Calu3 (cell line): ENCODE measurements around the gene DSCAML1. TPM values are rescaled to one million over a fixed set of nuclear protein-coding genes. Genes with fewer than 3 reads are reported as not detected.

Experiments used
- BruUV-seq: library from RNA; stranded (reverse); fragments of 400-500 nt; replicated peaks from 2 replicates; lab custom pipeline; 2021; lab: Mats Ljungman, UMichigan
- CTCF ChIA-PET: fragments of 300-600 bp; sonication (Branson Sonifier 250); formaldehyde crosslinking; loops from one replicate; lab custom pipeline; 2022; ENCODE audit warnings: antibody characterized with exemption; lab: Charles Lee
- DNase-seq: peaks from one replicate; pipeline ENCODE4 v3.0.0; 2022
- H3K27ac Mint-ChIP-seq: one replicate; pipeline ENCODE4 v1.8.0; 2022; ENCODE audit warnings: mixed read lengths; ENCODE audit not compliant: unreplicated experiment
- H3K27me3 Mint-ChIP-seq: one replicate; pipeline ENCODE4 v1.8.0; 2022; ENCODE audit warnings: mixed read lengths; ENCODE audit not compliant: unreplicated experiment
- H3K36me3 Mint-ChIP-seq: one replicate; pipeline ENCODE4 v1.8.0; 2022; ENCODE audit warnings: mild to moderate bottlenecking, moderate library complexity, mixed read lengths; ENCODE audit not compliant: insufficient read depth, unreplicated experiment
- H3K4me1 Mint-ChIP-seq: one replicate; pipeline ENCODE4 v1.8.0; 2022; ENCODE audit warnings: mild to moderate bottlenecking, low read depth, mixed read lengths; ENCODE audit not compliant: unreplicated experiment
- H3K4me3 Mint-ChIP-seq: one replicate; pipeline ENCODE4 v1.8.0; 2022; ENCODE audit warnings: mild to moderate bottlenecking, low read depth, moderate library complexity, mixed read lengths; ENCODE audit not compliant: unreplicated experiment
- H3K9me3 Mint-ChIP-seq: one replicate; pipeline ENCODE4 v1.8.0; 2022; ENCODE audit warnings: low read depth, mixed read lengths; ENCODE audit not compliant: unreplicated experiment
- CTCF ChIP-seq: fragments of 200-600 bp; IDR thresholded peaks from one replicate; pipeline ENCODE4 v1.8.0; 2022; ENCODE audit warnings: antibody characterized with exemption; ENCODE audit not compliant: unreplicated experiment
- intact Hi-C: fragments of 100-400 bp; cut with micrococcal nuclease; formaldehyde crosslinking; loops from one replicate; pipeline ENCODE4 v1.10.0; 2022; ENCODE audit not compliant: unreplicated experiment
- total RNA-seq: library from RNA; stranded (reverse); gene quantifications from 2 replicates; pipeline ENCODE4 v1.2.3, GENCODE V29; 2022

DSCAML1 gene
- total RNA-seq, 1 experiment from 2014 or later: 0.07 TPM

- Mint-ChIP-seq H3K36me3 (no peaks in the 10 kb centered on the region), H3K27ac (no peak overlapping the region), H3K4me1 (no peaks in the 10 kb centered on the region), H3K27me3 (peaks cover 83% of the 10 kb centered on the region), H3K9me3 (no peaks in the 10 kb centered on the region), H3K4me3 (no peak overlapping the region)
- intact Hi-C loops: no loop called here
- no peak for DNase-seq
- CTCF ChIA-PET: no interaction called here
- BruUV-seq: no TSS peak
- TF ChIP-seq CTCF: no peak
These were observed 204.0 kb downstream of the DSCAML1 start for GRCh38 chr11:117593065-117593464.

- TF ChIP-seq CTCF: no peak
- BruUV-seq: no TSS peak
- H3K36me3 Mint-ChIP-seq: no peaks in the 10 kb centered on the region
- peaks cover 89% of the 10 kb centered on the region for H3K27me3 Mint-ChIP-seq
- CTCF ChIA-PET: no interaction called here
- H3K4me1 Mint-ChIP-seq: no peaks in the 10 kb centered on the region
- H3K9me3 Mint-ChIP-seq: no peaks in the 10 kb centered on the region
- intact Hi-C loops: no loop called here
- no peak overlapping the region for H3K27ac Mint-ChIP-seq
- no peak overlapping the region for H3K4me3 Mint-ChIP-seq
- DNase-seq: no peak
These were observed 205.5 kb downstream of the DSCAML1 start for GRCh38 chr11:117591316-117592039.

- H3K4me1 Mint-ChIP-seq: no peaks in the 10 kb centered on the region
These were observed 208.0 kb downstream of the DSCAML1 start for GRCh38 chr11:117589063-117589462.

GRCh38 chr11:117588166-117588810 is 208.7 kb downstream of the DSCAML1 start:
- H3K9me3 Mint-ChIP-seq: no peaks in the 10 kb centered on the region
- H3K4me3 Mint-ChIP-seq: no peak overlapping the region
- H3K4me1 Mint-ChIP-seq: no peaks in the 10 kb centered on the region
- intact Hi-C loops: no loop called here
- no peak overlapping the region for H3K27ac Mint-ChIP-seq
- BruUV-seq: no TSS peak
- H3K36me3 Mint-ChIP-seq: no peaks in the 10 kb centered on the region
- CTCF ChIA-PET: no interaction called here
- TF ChIP-seq CTCF: no peak
- peaks cover 93% of the 10 kb centered on the region for H3K27me3 Mint-ChIP-seq
- DNase-seq: no peak

More at GRCh38 chr11:117589063-117589462, 208.0 kb downstream of the DSCAML1 start:
- no peaks in the 10 kb centered on the region for H3K36me3 Mint-ChIP-seq
- H3K27ac Mint-ChIP-seq: no peak overlapping the region
- no peaks in the 10 kb centered on the region for H3K9me3 Mint-ChIP-seq
- CTCF ChIA-PET: no interaction called here
- BruUV-seq: no TSS peak
- peaks cover 87% of the 10 kb centered on the region for H3K27me3 Mint-ChIP-seq
- TF ChIP-seq CTCF: no peak
- DNase-seq: no peak
- no peak overlapping the region for H3K4me3 Mint-ChIP-seq
- intact Hi-C loops: no loop called here
